ENCODE data around the gene JMJD4.

The JMJD4 gene

GRCh38 chr1:227767401-227768124, 32.5 kb upstream of the JMJD4 start:
- H3K27me3 ChIP-seq (ENCODE audit: control insufficient read depth, low read length) = no peaks in the 10 kb centered on the region
- peaks cover 6% of the 10 kb centered on the region; the same call in 1 of the 2 replicates for H4K20me1 ChIP-seq (ENCODE audit: control insufficient read depth, insufficient read depth, low read depth, low read length)
- peaks cover 2% of the 10 kb centered on the region; the same call in 1 of the 2 replicates for H3K79me2 ChIP-seq (ENCODE audit: control insufficient read depth, low read length)
- no peaks in the 10 kb centered on the region for H3K9me2 ChIP-seq (replicated peaks; ENCODE audit: control insufficient read depth, low read length)
- peaks cover 2% of the 10 kb centered on the region for H3K4me1 ChIP-seq (ENCODE audit: control insufficient read depth, low read length)
- no peaks in the 10 kb centered on the region for H3F3A ChIP-seq (ENCODE audit: control insufficient read depth, insufficient read depth)
- H3K36me3 ChIP-seq (ENCODE audit: control insufficient read depth, low read length) = peaks cover 24% of the 10 kb centered on the region
- no peak overlapping the region for H3K4me3 ChIP-seq (ENCODE audit: low read length)
- no peak overlapping the region for H3K27ac ChIP-seq (ENCODE audit: low read depth, low read length)
- no peak overlapping the region for H3K4me2 ChIP-seq (ENCODE audit: low read length)
- TF ChIP-seq EZH2phosphoT487 (IDR thresholded peaks at IDR 0.05; ENCODE audit: borderline replicate concordance, low read length) (no peak), CTCF (IDR thresholded peaks at IDR 0.05; ENCODE audit: low read depth, low read length, poor library complexity, severe bottlenecking) (no peak)
- no peaks in the 10 kb centered on the region for H3K9me3 ChIP-seq (ENCODE audit: control insufficient read depth, insufficient read depth, low read length)

GRCh38 chr1:227766653-227767277, 31.7 kb upstream of the JMJD4 start:
- H3K4me3 ChIP-seq (ENCODE audit: low read length) = no peak overlapping the region
- no peak overlapping the region for H3K27ac ChIP-seq (ENCODE audit: low read depth, low read length)
- no peaks in the 10 kb centered on the region for H3K9me2 ChIP-seq (replicated peaks; ENCODE audit: control insufficient read depth, low read length)
- H3K79me2 ChIP-seq (ENCODE audit: control insufficient read depth, low read length) = peaks cover 2% of the 10 kb centered on the region; the same call in 1 of the 2 replicates
- peaks cover 28% of the 10 kb centered on the region for H3K36me3 ChIP-seq (ENCODE audit: control insufficient read depth, low read length)
- no peaks in the 10 kb centered on the region for H3K27me3 ChIP-seq (ENCODE audit: control insufficient read depth, low read length)
- no peak overlapping the region for H3K4me2 ChIP-seq (ENCODE audit: low read length)
- no peaks in the 10 kb centered on the region for H3F3A ChIP-seq (ENCODE audit: control insufficient read depth, insufficient read depth)
- peaks cover 6% of the 10 kb centered on the region; the same call in 1 of the 2 replicates for H4K20me1 ChIP-seq (ENCODE audit: control insufficient read depth, insufficient read depth, low read depth, low read length)
- H3K9me3 ChIP-seq (ENCODE audit: control insufficient read depth, insufficient read depth, low read length) = no peaks in the 10 kb centered on the region
- TF ChIP-seq CTCF (IDR thresholded peaks at IDR 0.05; ENCODE audit: low read depth, low read length, poor library complexity, severe bottlenecking) (no peak), EZH2phosphoT487 (IDR thresholded peaks at IDR 0.05; ENCODE audit: borderline replicate concordance, low read length) (no peak)
- peaks cover 3% of the 10 kb centered on the region for H3K4me1 ChIP-seq (ENCODE audit: control insufficient read depth, low read length)

GRCh38 chr1:227766015-227766634, 31.0 kb upstream of the JMJD4 start:
- no peaks in the 10 kb centered on the region for H3K27me3 ChIP-seq (ENCODE audit: control insufficient read depth, low read length)
- peaks cover 6% of the 10 kb centered on the region; the same call in 1 of the 2 replicates for H4K20me1 ChIP-seq (ENCODE audit: control insufficient read depth, insufficient read depth, low read depth, low read length)
- H3K4me1 ChIP-seq (ENCODE audit: control insufficient read depth, low read length) = peaks cover 3% of the 10 kb centered on the region
- no peak for TF ChIP-seq CTCF (IDR thresholded peaks at IDR 0.05; ENCODE audit: low read depth, low read length, poor library complexity, severe bottlenecking)
- TF ChIP-seq EZH2phosphoT487 (IDR thresholded peaks at IDR 0.05; ENCODE audit: borderline replicate concordance, low read length) = no peak
- H3K27ac ChIP-seq (ENCODE audit: low read depth, low read length) = no peak overlapping the region
- no peaks in the 10 kb centered on the region for H3K9me3 ChIP-seq (ENCODE audit: control insufficient read depth, insufficient read depth, low read length)
- no peak overlapping the region for H3K4me3 ChIP-seq (ENCODE audit: low read length)
- H3F3A ChIP-seq (ENCODE audit: control insufficient read depth, insufficient read depth) = no peaks in the 10 kb centered on the region
- peaks cover 34% of the 10 kb centered on the region for H3K36me3 ChIP-seq (ENCODE audit: control insufficient read depth, low read length)
- no peaks in the 10 kb centered on the region for H3K9me2 ChIP-seq (replicated peaks; ENCODE audit: control insufficient read depth, low read length)
- peaks cover 2% of the 10 kb centered on the region; the same call in 1 of the 2 replicates for H3K79me2 ChIP-seq (ENCODE audit: control insufficient read depth, low read length)
- H3K4me2 ChIP-seq (ENCODE audit: low read length) = no peak overlapping the region

Data from DOHH2 (cell line).